PC-9 (cell line): ENCODE measurements around the gene CDCA3.

Source experiments
- EZH2 ChIP-seq: fragments of 200-600 bp; sonication (generic); IDR thresholded peaks from 2 replicates; pipeline ENCODE4 v1.8.0; 2017; ENCODE audit warnings: antibody characterized with exemption, low read depth
- TF ChIP-seq, protein P1 (sequence below): fragments of 200-600 bp; sonication (generic); conservative IDR thresholded peaks from 2 replicates; pipeline ENCODE4 v1.6.1; 2017; ENCODE audit warnings: mixed run types, antibody characterized with exemption, mild to moderate bottlenecking, moderate library complexity

DNA sequence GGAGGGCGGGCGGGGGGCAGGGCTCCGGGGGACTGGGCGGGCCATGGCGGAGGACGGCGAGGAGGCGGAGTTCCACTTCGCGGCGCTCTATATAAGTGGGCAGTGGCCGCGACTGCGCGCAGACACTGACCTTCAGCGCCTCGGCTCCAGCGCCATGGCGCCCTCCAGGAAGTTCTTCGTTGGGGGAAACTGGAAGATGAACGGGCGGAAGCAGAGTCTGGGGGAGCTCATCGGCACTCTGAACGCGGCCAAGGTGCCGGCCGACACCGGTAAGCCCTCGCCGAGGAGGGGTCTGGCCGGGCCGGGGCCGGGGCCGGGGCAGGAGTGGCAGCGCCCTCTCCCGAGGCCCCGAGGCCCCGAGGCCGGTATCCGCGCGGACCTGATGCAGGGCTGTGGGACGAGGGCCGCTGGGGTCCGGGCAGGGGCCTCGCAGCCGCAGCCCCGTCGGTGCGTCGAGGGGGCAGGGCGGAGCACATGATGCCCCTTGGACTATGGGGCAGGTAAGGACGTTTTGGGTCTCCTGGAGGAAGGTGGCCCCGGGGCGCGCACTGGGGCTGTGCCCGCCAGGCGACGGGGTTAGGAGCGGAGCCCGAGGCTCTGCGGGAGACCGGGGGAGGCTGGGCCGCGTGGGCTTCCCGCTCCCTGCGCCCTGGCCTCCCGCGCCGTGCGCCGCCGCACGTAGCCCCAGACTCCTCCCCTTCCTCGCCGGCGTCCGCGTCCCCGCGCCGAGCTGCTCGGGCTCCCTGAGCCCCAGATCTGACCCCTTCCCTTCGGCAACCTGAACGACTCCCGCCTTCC is 16.5 kb upstream of the CDCA3 start, which contains the start of gene TPI1:
- TF ChIP-seq, protein P1, sequence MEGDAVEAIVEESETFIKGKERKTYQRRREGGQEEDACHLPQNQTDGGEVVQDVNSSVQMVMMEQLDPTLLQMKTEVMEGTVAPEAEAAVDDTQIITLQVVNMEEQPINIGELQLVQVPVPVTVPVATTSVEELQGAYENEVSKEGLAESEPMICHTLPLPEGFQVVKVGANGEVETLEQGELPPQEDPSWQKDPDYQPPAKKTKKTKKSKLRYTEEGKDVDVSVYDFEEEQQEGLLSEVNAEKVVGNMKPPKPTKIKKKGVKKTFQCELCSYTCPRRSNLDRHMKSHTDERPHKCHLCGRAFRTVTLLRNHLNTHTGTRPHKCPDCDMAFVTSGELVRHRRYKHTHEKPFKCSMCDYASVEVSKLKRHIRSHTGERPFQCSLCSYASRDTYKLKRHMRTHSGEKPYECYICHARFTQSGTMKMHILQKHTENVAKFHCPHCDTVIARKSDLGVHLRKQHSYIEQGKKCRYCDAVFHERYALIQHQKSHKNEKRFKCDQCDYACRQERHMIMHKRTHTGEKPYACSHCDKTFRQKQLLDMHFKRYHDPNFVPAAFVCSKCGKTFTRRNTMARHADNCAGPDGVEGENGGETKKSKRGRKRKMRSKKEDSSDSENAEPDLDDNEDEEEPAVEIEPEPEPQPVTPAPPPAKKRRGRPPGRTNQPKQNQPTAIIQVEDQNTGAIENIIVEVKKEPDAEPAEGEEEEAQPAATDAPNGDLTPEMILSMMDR = no peak; the same call in 1 of the 2 replicates
- TF ChIP-seq EZH2 = no peak
